ENCODE results near the gene INTS12.

INTS12 gene

DNA sequence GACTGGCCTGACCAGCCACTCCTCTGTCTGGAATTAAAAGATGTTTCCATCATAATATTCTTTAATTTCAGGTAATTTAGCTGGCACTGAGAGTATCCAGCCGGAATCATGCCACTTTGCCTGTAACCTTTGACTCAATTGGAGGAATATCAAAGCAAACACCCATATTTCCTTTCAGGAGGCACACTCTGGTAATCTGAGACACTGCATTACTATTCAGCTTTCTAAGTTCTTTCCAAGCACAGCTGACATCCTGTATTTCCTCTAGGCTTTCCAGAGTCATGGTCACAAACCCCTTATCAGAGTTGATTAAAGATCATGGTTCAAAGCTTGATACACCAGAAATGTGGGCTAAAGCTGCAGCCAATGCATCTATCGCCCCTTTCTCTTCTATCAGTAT, 29.3 kb downstream of the INTS12 start:
- no peak for DNase-seq

GRCh38 chr4:105677709-105678108, 30.8 kb downstream of the INTS12 start:
- no peak for DNase-seq

DNA sequence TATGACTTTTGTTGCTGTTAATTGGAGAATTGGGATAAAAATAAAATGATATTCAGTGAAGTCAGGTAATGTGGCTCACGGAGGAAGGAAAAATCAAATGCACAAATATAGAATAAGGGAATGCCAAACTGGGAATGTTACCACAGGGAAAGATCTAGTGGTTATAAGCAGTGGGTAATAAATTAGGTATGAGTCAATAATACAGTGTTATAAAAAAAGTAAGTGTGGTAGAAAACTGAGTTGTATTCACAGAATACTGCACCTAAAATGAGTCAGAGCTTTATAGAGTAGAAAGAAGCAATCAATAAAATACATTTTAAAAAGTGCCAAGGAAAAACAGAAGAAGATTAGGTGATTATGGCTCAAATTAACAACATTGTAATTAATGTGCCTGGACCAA, 34.5 kb downstream of the INTS12 start:
- DNase-seq, result no peak

- DNase-seq, result no peak
Observed at GRCh38 chr4:105671301-105671700, 37.2 kb downstream of the INTS12 start.

DNA sequence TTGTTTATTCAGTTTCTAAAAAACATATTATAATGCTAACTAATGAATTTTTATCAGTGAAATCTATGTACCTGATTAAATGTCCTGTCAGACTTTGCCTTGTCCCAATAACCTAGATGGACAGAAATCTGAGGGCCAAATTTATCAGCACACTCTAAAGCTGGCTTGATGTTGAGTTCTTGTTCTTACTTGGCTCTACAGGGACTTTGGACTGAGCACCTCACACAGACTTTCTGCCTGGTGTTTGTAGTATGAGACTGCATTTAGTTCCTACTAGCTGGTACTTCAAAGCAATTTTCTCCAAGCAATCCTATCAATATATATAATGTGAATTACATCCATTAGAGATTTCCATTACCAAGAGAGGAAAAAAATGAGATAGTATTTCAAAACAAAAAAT, 37.8 kb downstream of the INTS12 start:
- DNase-seq, result no peak

DNA sequence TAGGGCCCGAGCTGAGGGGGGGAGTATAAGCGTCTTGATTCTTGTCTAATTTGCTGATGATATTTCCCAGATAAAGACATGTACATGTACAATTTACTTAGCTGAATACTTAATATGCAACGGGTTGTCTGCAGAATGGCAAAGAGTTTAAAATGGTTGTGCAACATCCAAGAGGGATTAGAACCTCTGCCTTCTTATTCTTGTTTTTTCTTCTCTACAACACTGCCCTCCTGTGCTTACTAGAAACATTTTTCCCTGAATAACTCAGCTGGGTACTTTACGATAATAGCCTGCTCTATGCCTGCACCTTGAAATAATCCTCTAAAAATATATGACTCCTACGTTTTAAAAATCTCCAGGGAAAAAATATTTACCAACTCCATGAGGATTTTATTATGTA, 41.8 kb downstream of the INTS12 start:
- no peak for DNase-seq

- DNase-seq, result no peak
Observed at GRCh38 chr4:105662935-105663675, 45.4 kb downstream of the INTS12 start.

- DNase-seq, result no peak
Observed at GRCh38 chr4:105661028-105661427, 47.5 kb downstream of the INTS12 start.

- no peak for DNase-seq
Observed at GRCh38 chr4:105659190-105659589, 49.3 kb downstream of the INTS12 start.

DNA sequence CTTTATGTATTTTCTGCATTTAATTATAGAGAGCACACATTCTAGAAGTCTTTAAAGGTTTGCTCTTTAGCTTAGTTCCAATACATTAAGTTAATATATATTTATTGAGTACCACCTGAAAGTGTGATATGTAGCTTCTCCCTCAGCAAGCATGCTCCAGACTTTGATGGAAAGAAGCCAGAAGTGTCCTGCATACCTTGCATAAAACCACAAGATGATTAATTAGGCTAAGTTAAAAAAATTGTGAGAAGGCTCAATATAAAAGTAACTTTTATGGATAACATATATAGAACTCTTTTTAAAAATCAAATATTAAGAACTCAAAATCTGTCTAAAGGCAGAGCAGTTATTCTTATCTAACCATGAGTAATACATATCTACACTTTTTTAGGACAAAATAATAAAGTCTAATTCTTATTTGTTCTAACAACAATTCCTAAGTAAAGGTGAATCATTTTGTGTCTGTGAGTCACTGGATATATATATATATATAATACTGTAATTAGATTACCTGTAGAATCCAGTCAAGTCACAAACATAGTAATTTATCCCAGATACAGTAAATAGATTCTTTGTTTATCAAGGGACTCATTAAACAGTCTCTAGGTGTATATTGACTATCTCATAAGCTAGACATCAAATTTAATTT, 51.2 kb downstream of the INTS12 start:
- DNase-seq, result no peak

- DNase-seq, result no peak
Observed at GRCh38 chr4:105652286-105652888, 56.1 kb downstream of the INTS12 start.

DNA sequence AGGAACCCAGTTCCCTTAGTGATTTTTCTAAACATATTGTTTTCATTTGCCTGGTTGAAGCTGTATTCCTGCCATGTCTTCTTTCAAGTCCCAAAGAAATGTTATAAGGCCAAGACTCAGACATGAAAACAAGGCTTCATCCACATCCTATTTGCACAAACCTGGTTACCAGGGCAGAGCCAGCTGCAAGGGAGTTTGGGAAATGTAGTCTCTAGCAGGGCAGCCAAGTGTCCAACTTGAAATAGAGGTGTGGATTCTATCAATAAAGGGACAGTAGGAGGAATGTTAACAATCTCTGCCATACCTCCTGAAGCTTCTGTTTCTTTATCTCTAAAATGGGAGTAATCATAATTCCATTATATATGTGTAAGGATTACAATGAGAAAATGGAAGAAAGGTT, 56.6 kb downstream of the INTS12 start:
- no peak for DNase-seq

DNA sequence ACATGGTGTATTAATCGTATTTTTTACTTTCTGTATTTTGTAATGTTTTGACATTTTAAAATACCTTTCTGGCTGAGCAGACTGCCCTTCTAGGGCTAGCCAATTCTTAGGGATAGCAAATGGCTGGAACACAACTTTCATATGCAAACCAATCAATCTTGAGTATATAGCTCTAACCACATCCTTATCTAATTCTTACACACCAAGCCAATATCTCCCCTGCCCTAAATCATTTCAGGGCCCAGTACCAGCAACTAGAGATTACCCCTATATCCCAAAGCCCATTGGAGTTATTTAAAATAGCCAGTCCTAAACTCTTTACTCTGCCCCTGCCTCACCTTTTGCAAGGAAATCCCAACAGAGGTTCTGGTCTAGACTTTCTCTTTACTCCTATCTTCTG, 58.3 kb downstream of the INTS12 start:
- no peak for DNase-seq

DNA sequence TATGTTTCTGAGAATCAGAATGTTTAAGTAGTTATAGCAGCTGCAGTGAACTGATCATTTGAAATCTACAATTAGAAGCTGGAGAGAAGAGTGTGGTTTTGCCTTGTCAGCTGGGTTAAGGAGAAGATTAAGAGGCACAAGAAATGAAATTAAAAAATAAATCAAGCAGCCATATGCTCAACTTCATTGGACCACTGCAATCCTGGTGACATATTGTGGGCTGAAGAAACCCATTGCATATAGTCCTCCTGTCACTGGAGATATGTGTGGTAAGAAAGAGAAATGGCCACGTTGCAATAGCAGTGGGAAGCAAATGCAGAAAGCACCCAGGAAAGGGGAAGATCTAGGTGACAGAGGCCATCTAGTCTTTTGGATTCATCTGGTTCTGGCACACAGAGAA, 63.0 kb downstream of the INTS12 start:
- DNase-seq, result no peak

DNA sequence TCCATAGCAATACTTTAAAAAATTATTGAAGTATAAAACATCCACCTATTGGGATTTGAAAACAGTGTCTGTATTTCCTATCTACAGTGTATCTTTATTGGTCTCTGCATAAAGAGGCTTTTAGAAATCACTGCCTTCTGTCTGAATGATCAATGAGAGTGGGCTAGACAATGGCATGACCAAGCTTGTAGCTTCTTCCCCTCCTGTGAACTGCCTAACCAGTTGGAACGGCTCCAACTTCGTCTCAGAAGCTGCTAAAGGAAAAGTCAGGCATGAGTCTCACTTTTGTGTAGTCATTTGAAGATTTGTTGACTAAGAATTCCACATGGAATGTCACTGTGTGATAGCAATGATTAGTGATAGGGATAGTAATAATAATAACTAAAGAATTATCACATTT, 64.2 kb downstream of the INTS12 start:
- DNase-seq, result no peak

- peak; percentile 21 for DNase-seq
Observed at GRCh38 chr4:105641845-105642244, 66.6 kb downstream of the INTS12 start.

- peak; percentile 62 for DNase-seq
Observed at GRCh38 chr4:105637408-105638176, 70.9 kb downstream of the INTS12 start.

GRCh38 chr4:105634402-105635080, 73.9 kb downstream of the INTS12 start:
- no peak for DNase-seq

DNA sequence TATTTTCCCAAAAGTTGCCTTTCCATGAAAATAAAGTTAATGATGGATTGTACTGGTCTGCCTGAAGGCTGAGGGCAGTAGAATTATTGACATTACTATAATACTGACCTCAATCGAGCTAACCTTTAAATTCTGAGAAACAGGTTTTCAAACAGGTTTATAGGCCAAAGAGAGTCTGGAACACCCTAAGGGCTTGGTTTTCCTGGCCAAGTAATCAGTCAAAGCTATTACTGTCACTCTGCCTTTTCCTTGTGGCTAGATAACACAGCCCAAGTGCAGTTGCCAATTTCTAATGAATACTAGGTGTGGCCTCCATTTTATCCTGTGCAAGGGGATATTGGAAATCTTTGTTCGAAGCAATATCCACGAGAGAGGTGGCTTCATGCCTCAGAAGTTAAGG, 75.2 kb downstream of the INTS12 start:
- DNase-seq, result no peak

All from NCI-H1105 (cell line).